Kidney (tissue), 14 donors: ENCODE results near the gene TXNDC17. TPM values are rescaled to one million over a fixed set of nuclear protein-coding genes. Genes with fewer than 3 reads are reported as not detected.
"Not testable (repeated sequence)": the region's sequence is repeated elsewhere in the genome, so short reads cannot be mapped to it uniquely, and the experiment has no call there.

Experiments
- DNase-seq, 5 donors: peaks; one replicate each; pipeline ENCODE4 v3.0.0-alpha.2; 2013 to 2020
- FAIRE-seq: peaks from 2 replicates; lab custom pipeline; 2012; peaks lifted over from hg19 to GRCh38; lab: Jason Lieb, UNC
- H3K27ac ChIP-seq, 2 donors: one replicate each; pipeline ENCODE4 v1.7.0; 2013; ENCODE audit warnings: low read depth in 2 of 2, low read length in 2 of 2, inconsistent platforms in 1 of 2
- H3K27me3 ChIP-seq: one replicate; pipeline ENCODE4 v1.7.1; 2013; ENCODE audit warnings: low read length, inconsistent platforms; ENCODE audit not compliant: control insufficient read depth, insufficient read depth
- H3K36me3 ChIP-seq, 3 donors: one replicate each; pipeline versions ENCODE4 v1.7.0 to v1.7.1; 2013; ENCODE audit warnings: low read length in 3 of 3, control low read depth in 1 of 3, inconsistent platforms in 1 of 3; ENCODE audit not compliant: insufficient read depth in 3 of 3, control insufficient read depth in 2 of 3
- H3K4me1 ChIP-seq, 3 donors: one replicate each; pipeline versions ENCODE4 v1.7.0 to v1.7.1; 2013; ENCODE audit warnings: low read length in 3 of 3, inconsistent platforms in 1 of 3, low read depth in 1 of 3; ENCODE audit not compliant: control insufficient read depth in 2 of 3, insufficient read depth in 2 of 3
- H3K4me3 ChIP-seq, 3 donors: one replicate each; pipeline versions ENCODE4 v1.7.0 to v1.8.1; 2013; ENCODE audit warnings: low read length in 3 of 3, control low read depth in 1 of 3, inconsistent platforms in 1 of 3
- H3K9ac ChIP-seq, 3 donors: one replicate each; pipeline versions ENCODE4 v1.7.0 to v1.7.1; 2013; ENCODE audit warnings: low read length in 3 of 3, control low read depth in 1 of 3, inconsistent platforms in 1 of 3
- H3K9me3 ChIP-seq, 3 donors: one replicate each; pipeline versions ENCODE4 v1.7.0 to v1.7.1; 2013; ENCODE audit warnings: low read length in 3 of 3, control low read depth in 1 of 3, inconsistent platforms in 1 of 3; ENCODE audit not compliant: control insufficient read depth in 2 of 3, insufficient read depth in 1 of 3
- CTCF ChIP-seq: IDR thresholded peaks from 3 replicates; pipeline ENCODE4 v1.5.1; 2012; ENCODE audit warnings: mild to moderate bottlenecking, moderate library complexity, borderline replicate concordance; ENCODE audit not compliant: insufficient read depth; ENCODE audit errors: extremely low read depth
- intact Hi-C: fragments of 100-400 bp; cut with DNase I; formaldehyde crosslinking; loops from one replicate; pipeline ENCODE4 v1.11.1; 2022
- polyA plus RNA-seq: library from polyadenylated mRNA; stranded (reverse); fragments of 350-450 nt; fragmentation: Illumina TruSeq; extraction: RNeasy Lipid Tissue Mini Kit (QIAGEN cat#74804); gene quantifications from one replicate; pipeline ENCODE4 v1.2.3, GENCODE V29; 2014; ENCODE audit warnings: low read depth, low replicate concordance; ENCODE audit not compliant: insufficient read depth
- total RNA-seq: library from RNA; stranded (reverse); fragmentation: NEBNext Ultra II Directional; extraction: Animal tissue kit (Norgen Biotek cat#: 25700); gene quantifications from one replicate; pipeline ENCODE4 v1.2.1, GENCODE V29; 2021
- donor health status: control.
- donor health status: control.
- donor health status: control.
- donor health status: control.
- donor health status: control.
- donor health status: DM: yes; HTN: yes; CAD: no.
- donor health status: Normal renal cell carcinoma (clear cell type).

TXNDC17 gene
- total and polyA plus RNA-seq, 2 donors from 2014 or later: 56.7 to 394 TPM

- Histone ChIP-seq H3K27ac (peak overlapping the region; percentile 10 to 62), H3K4me1 (peaks cover 0 to 4% (median 4%) of the 10 kb centered on the region in 3 donors), H3K9ac (no peak overlapping the region), H3K27me3 (no peaks in the 10 kb centered on the region), H3K4me3 (no peak overlapping the region), H3K36me3 (peaks cover 13 to 43% (median 28%) of the 10 kb centered on the region in 3 donors), H3K9me3 (no peaks in the 10 kb centered on the region)
- peak in 2 of 5 donors; percentile 82 to 83 for DNase-seq
- no peak for TF ChIP-seq CTCF
- peak; percentile 25 for FAIRE-seq
- intact Hi-C loops: no loop called here
These were observed 48.7 kb upstream of the TXNDC17 start for GRCh38 chr17:6592173-6592572.

- H3K27me3 ChIP-seq, intact Hi-C loops, H3K9me3 ChIP-seq, DNase-seq, FAIRE-seq, H3K27ac ChIP-seq, H3K4me1 ChIP-seq, H3K9ac ChIP-seq, H3K4me3 ChIP-seq: not testable (repeated sequence)
- peaks cover 13 to 32% (median 28%) of the 10 kb centered on the region in 3 donors for H3K36me3 ChIP-seq
These were observed 47.5 kb upstream of the TXNDC17 start for GRCh38 chr17:6593371-6593770.

- peaks cover 8 to 16% (median 12%) of the 10 kb centered on the region in 3 donors for H3K36me3 ChIP-seq
- H3K4me3 ChIP-seq: no peak overlapping the region
- TF ChIP-seq CTCF: no peak
- no peak for DNase-seq
- no peak overlapping the region for H3K9ac ChIP-seq
- no peak overlapping the region for H3K27ac ChIP-seq
- H3K27me3 ChIP-seq: no peaks in the 10 kb centered on the region
- H3K9me3 ChIP-seq: no peaks in the 10 kb centered on the region
- intact Hi-C loops: no loop called here
- peaks cover 0 to 11% (median 4%) of the 10 kb centered on the region in 3 donors for H3K4me1 ChIP-seq
- no peak for FAIRE-seq
These were observed 44.8 kb upstream of the TXNDC17 start for GRCh38 chr17:6596081-6596480.

- peaks cover 0 to 11% (median 3%) of the 10 kb centered on the region in 3 donors for H3K4me1 ChIP-seq
- no peak overlapping the region for H3K9ac ChIP-seq
- no peaks in the 10 kb centered on the region for H3K9me3 ChIP-seq
- H3K4me3 ChIP-seq: no peak overlapping the region
- intact Hi-C loops: no loop called here
- FAIRE-seq (no peak), DNase-seq (no peak)
- peaks cover 5 to 16% (median 12%) of the 10 kb centered on the region in 3 donors for H3K36me3 ChIP-seq
- TF ChIP-seq CTCF: no peak
- H3K27me3 ChIP-seq: no peaks in the 10 kb centered on the region
- no peak overlapping the region for H3K27ac ChIP-seq
These were observed 44.3 kb upstream of the TXNDC17 start for GRCh38 chr17:6596511-6596910.
